HepG2 (cell line): ENCODE data around the gene RRP8. TPM values are rescaled to one million over a fixed set of nuclear protein-coding genes. Genes with fewer than 3 reads are reported as not detected.

ENCODE experiments used
- ATAC-seq: fragments of 200-7000 bp; cut with Tn5 transposase; 3 replicates; pipeline ENCODE4 v1.9.1; 2020; ENCODE audit warnings: mild to moderate bottlenecking, moderate library complexity
- BruUV-seq: library from RNA; stranded (reverse); fragments of 400-500 nt; replicated peaks from 2 replicates; lab custom pipeline; 2021; lab: Mats Ljungman, UMichigan
- CTCF ChIA-PET: fragments of 300-600 bp; formaldehyde crosslinking; extraction: SDS; loops from one replicate; lab custom pipeline; 2021; ENCODE audit warnings: low total read pairs, inconsistent platforms, low intra/inter-chr PET ratio; lab: Yijun Ruan, JAX
- POLR2A ChIA-PET: fragments of 350-600 bp; sonication (Branson Sonifier 250); formaldehyde crosslinking; loops from one replicate; lab custom pipeline; 2020; ENCODE audit warnings: antibody characterized with exemption, inconsistent platforms; lab: Yijun Ruan, JAX
- DNase-seq: peaks from one replicate; pipeline ENCODE4 v3.0.0-alpha.2; 2015; ENCODE audit warnings: low spot score
- FAIRE-seq: peaks from 3 replicates; lab custom pipeline; 2011; peaks lifted over from hg19 to GRCh38; lab: Jason Lieb, UNC
- H2AFZ ChIP-seq: one replicate; pipeline ENCODE4 v1.6.1; 2011; ENCODE audit warnings: low read length, inconsistent platforms
- H3K27ac ChIP-seq: fragments of 300-600 bp; 3 replicates; pipeline ENCODE4 v1.8.0; 2011; ENCODE audit warnings: mixed run types, mild to moderate bottlenecking, mixed read lengths, low read length, inconsistent platforms; ENCODE audit not compliant: insufficient read depth; ENCODE audit errors: extremely low read length
- H3K27me3 ChIP-seq, 2 experiments: fragments of 200-600 bp in 1 of 2; 2 replicates in 1 of 2; 3 replicates in 1 of 2; pipeline versions ENCODE4 v1.6.0 to v1.8.0; 2011; ENCODE audit warnings: low read length in 2 of 2, mild to moderate bottlenecking in 2 of 2, moderate library complexity in 2 of 2, inconsistent platforms in 1 of 2; ENCODE audit not compliant: insufficient read depth in 2 of 2, control insufficient read depth in 1 of 2
- H3K36me3 ChIP-seq, 2 experiments: fragments of 200-600 bp in 1 of 2; replicated peaks in 1 of 2; 2 replicates in 1 of 2; 3 replicates in 1 of 2; pipeline versions ENCODE4 v1.5.1 to v1.8.0; 2011; ENCODE audit warnings: low read length in 2 of 2, inconsistent platforms in 1 of 2; ENCODE audit not compliant: insufficient read depth in 2 of 2, control insufficient read depth in 1 of 2
- H3K4me1 ChIP-seq: 2 replicates; pipeline ENCODE4 v1.5.1; 2012; ENCODE audit warnings: low read length, inconsistent platforms; ENCODE audit not compliant: insufficient read depth
- H3K4me2 ChIP-seq: 2 replicates; pipeline ENCODE4 v1.6.0; 2011; ENCODE audit warnings: low read depth, low read length, inconsistent platforms
- H3K4me3 ChIP-seq, 3 experiments: fragments of 200-600 bp in 1 of 3; sonication (generic), shearing (Covaris generic) in 1 of 3; replicated peaks in 1 of 3; 2 replicates each; pipeline ENCODE4 v1.5.1; 2011 to 2016; ENCODE audit warnings: low read length in 3 of 3, inconsistent platforms in 2 of 3, low read depth in 2 of 3, mild to moderate bottlenecking in 2 of 3, control low read depth in 1 of 3, mixed read lengths in 1 of 3; ENCODE audit not compliant: insufficient read depth in 1 of 3
- H3K79me2 ChIP-seq: one replicate; pipeline ENCODE4 v1.6.1; 2011; ENCODE audit warnings: low read length, inconsistent platforms; ENCODE audit not compliant: insufficient read depth
- H3K9ac ChIP-seq: 2 replicates; pipeline ENCODE4 v1.6.0; 2011; ENCODE audit warnings: mild to moderate bottlenecking, low read depth, low read length, inconsistent platforms; ENCODE audit not compliant: insufficient read depth
- H3K9me3 ChIP-seq: 2 replicates; pipeline ENCODE4 v1.5.1; 2012; ENCODE audit warnings: mild to moderate bottlenecking, low read length
- H4K20me1 ChIP-seq: 2 replicates; pipeline ENCODE4 v1.6.0; 2011; ENCODE audit warnings: inconsistent platforms, mild to moderate bottlenecking, low read length, moderate library complexity; ENCODE audit not compliant: insufficient read depth
- ASH2L ChIP-seq: fragments of 300-600, 200-600 bp; sonication (generic); IDR thresholded peaks from 2 replicates; pipeline ENCODE4 v1.7.0; 2017; ENCODE audit warnings: low read depth, mild to moderate bottlenecking, moderate library complexity, mixed read lengths, low read length; ENCODE audit not compliant: insufficient read length
- EP300 ChIP-seq, 3 experiments: sonication (generic) in 1 of 3; formaldehyde crosslinking in 1 of 3; IDR thresholded peaks; 2 replicates each; pipeline versions ENCODE4 v1.5.1 to v1.6.1; 2011 to 2020; ENCODE audit warnings: low read depth in 2 of 3, low read length in 2 of 3, borderline replicate concordance in 1 of 3, improper control_type of control experiment in 1 of 3, mild to moderate bottlenecking in 1 of 3, missing genetic modification reagents in 1 of 3, moderate library complexity in 1 of 3
- FOXP4 ChIP-seq: sonication (generic); formaldehyde crosslinking; IDR thresholded peaks from 2 replicates; pipeline ENCODE4 v1.4.0; 2020; ENCODE audit warnings: missing genetic modification reagents
- GLMP ChIP-seq: sonication (generic); formaldehyde crosslinking; IDR thresholded peaks from 2 replicates; pipeline ENCODE4 v1.9.0; 2021; ENCODE audit warnings: missing genetic modification reagents, mild to moderate bottlenecking, borderline replicate concordance
- GPN1 ChIP-seq: sonication (generic); formaldehyde crosslinking; IDR thresholded peaks from 2 replicates; pipeline ENCODE4 v1.5.1; 2020; ENCODE audit warnings: missing genetic modification reagents, borderline replicate concordance
- IRF9 ChIP-seq: sonication (generic); formaldehyde crosslinking; IDR thresholded peaks from 2 replicates; pipeline ENCODE4 v1.8.0; 2022; ENCODE audit warnings: missing genetic modification reagents, mild to moderate bottlenecking, borderline replicate concordance
- PAF1 ChIP-seq: IDR thresholded peaks from 2 replicates; pipeline ENCODE4 v1.6.1; 2016; ENCODE audit warnings: missing genetic modification reagents, missing compliant biosample characterization
- PHF20 ChIP-seq: sonication (generic); formaldehyde crosslinking; IDR thresholded peaks from 2 replicates; pipeline ENCODE4 v1.5.0; 2020; ENCODE audit warnings: mild to moderate bottlenecking, missing genetic modification reagents
- SIN3A ChIP-seq: IDR thresholded peaks from 2 replicates; pipeline ENCODE4 v1.6.1; 2011; ENCODE audit warnings: low read depth, mild to moderate bottlenecking, control low read depth, low read length, borderline replicate concordance
- SP2 ChIP-seq: sonication (generic); formaldehyde crosslinking; IDR thresholded peaks from 2 replicates; pipeline ENCODE4 v1.5.1; 2020; ENCODE audit warnings: mild to moderate bottlenecking, missing genetic modification reagents
- STAT5B ChIP-seq: sonication (generic); formaldehyde crosslinking; IDR thresholded peaks from 2 replicates; pipeline ENCODE4 v1.4.0; 2020; ENCODE audit warnings: missing genetic modification reagents
- TEAD2 ChIP-seq: sonication (generic); formaldehyde crosslinking; IDR thresholded peaks from 2 replicates; pipeline ENCODE4 v1.9.0; 2021; ENCODE audit warnings: missing genetic modification reagents
- ZC3H13 ChIP-seq: sonication (generic); formaldehyde crosslinking; IDR thresholded peaks from 2 replicates; pipeline ENCODE4 v1.8.1; 2023; ENCODE audit warnings: mild to moderate bottlenecking, missing genetic modification reagents, moderate library complexity
- ZNF256 ChIP-seq: sonication (generic); formaldehyde crosslinking; conservative IDR thresholded peaks from 2 replicates; pipeline ENCODE4 v1.4.0; 2020; ENCODE audit warnings: missing genetic modification reagents
- ZNF432 ChIP-seq: sonication (generic); formaldehyde crosslinking; IDR thresholded peaks from 2 replicates; pipeline ENCODE4 v1.5.0; 2020; ENCODE audit warnings: missing genetic modification reagents, mild to moderate bottlenecking, borderline replicate concordance
- ZNF556 ChIP-seq: sonication (generic); formaldehyde crosslinking; IDR thresholded peaks from 2 replicates; pipeline ENCODE4 v1.4.0; 2020; ENCODE audit warnings: mild to moderate bottlenecking, missing genetic modification reagents, borderline replicate concordance
- WGBS: methylation state at CpG from one replicate; pipeline ENCODE4 v1.1.6; 2017; ENCODE audit warnings: low lambda C conversion rate; 5-methylcytosine and 5-hydroxymethylcytosine counted together
- in situ Hi-C: cut with HindIII; loops from 2 replicates; pipeline ENCODE4 v1.10.0; 2017; ENCODE audit warnings: low pct_unique_long_range_greater_than_20kb; ENCODE audit not compliant: extremely low pct_ligation_motif_present
- intact Hi-C: fragments of 100-400 bp; cut with micrococcal nuclease; formaldehyde crosslinking; loops from one replicate; pipeline ENCODE4 v1.10.0; 2022; ENCODE audit not compliant: unreplicated experiment
- polyA plus RNA-seq, 8 experiments: library from polyadenylated mRNA; depleted of rRNA in 3 of 8; stranded (reverse) in 7 of 8; unstranded in 1 of 8; fragments of >200 nt; fragmentation: Illumina TruSeq in 4 of 8; extraction: Trizol in 4 of 8; gene quantifications; 2 replicates each; pipeline versions ENCODE4 v1.2.1 to v1.2.3, GENCODE V29; 2011 to 2016; ENCODE audit warnings: low read depth in 4 of 8, missing spikeins in 1 of 8, mixed read lengths in 1 of 8; ENCODE audit not compliant: insufficient read depth in 1 of 8
- total RNA-seq, 5 experiments: library from RNA; depleted of rRNA; stranded (reverse); fragments of >200 nt; fragmentation: Illumina TruSeq; extraction: Trizol; gene quantifications; 2 replicates each; pipeline ENCODE4 v1.2.3, GENCODE V29; 2016; ENCODE audit warnings: low read depth in 1 of 5

Gene RRP8
- total and polyA plus RNA-seq, 2 of the 13 experiments (the other 11 are each of a cell fraction or from before 2014, with no cell fraction given): 7.2 to 21.6 TPM

- no peak for TF ChIP-seq PAF1 (CRISPR knock-in tag)
- TF ChIP-seq ASH2L: no peak
- TF ChIP-seq ZNF556 (CRISPR knock-in tag): no peak
- TF ChIP-seq STAT5B: no peak
- TF ChIP-seq SIN3A: no peak
- no peak for TF ChIP-seq PHF20
These were observed 13.9 kb upstream of the RRP8 start (continued) for GRCh38 chr11:6617315-6617781.

GRCh38 chr11:6616596-6617250 is 13.3 kb upstream of the RRP8 start:
- Histone ChIP-seq H3K27me3 (peaks cover 3 to 16% of the 10 kb centered on the region in 2 experiments; a peak in 4 of 5 replicates), H2AFZ (no peak overlapping the region), H3K9ac (no peak overlapping the region), H3K4me1 (peaks cover 33% of the 10 kb centered on the region), H3K36me3 (peaks cover 2 to 15% of the 10 kb centered on the region in 2 experiments; a peak in 3 of 5 replicates), H3K79me2 (peaks cover 7% of the 10 kb centered on the region), H3K4me3 (no peak overlapping the region), H3K27ac (no peak overlapping the region), H4K20me1 (no peaks in the 10 kb centered on the region), H3K9me3 (no peaks in the 10 kb centered on the region), H3K4me2 (no peak overlapping the region)
- intact Hi-C loops (no loop called here), in situ Hi-C loops (no loop called here)
- DNase-seq (no peak), ATAC-seq (no peak), FAIRE-seq (no peak)
- POLR2A ChIA-PET: interaction anchor here (3.1 kb wide), 1 partner anchor 10 kb away, joined by 36 read pairs; no protein-coding TSS in a partner anchor
- CTCF ChIA-PET: no interaction called here
- TF ChIP-seq ZNF256 (CRISPR knock-in tag) (no peak), TEAD2 (CRISPR knock-in tag) (no peak), EP300 (IDR thresholded peaks at IDR 0.05; ENCODE audit: low read depth in 2 of 2, low read length in 2 of 2) (no peak), EP300 (CRISPR knock-in tag; IDR thresholded peaks at IDR 0.05; ENCODE audit: borderline replicate concordance) (no peak), GLMP (CRISPR knock-in tag) (no peak), IRF9 (CRISPR knock-in tag) (no peak), FOXP4 (CRISPR knock-in tag) (no peak), ZNF432 (CRISPR knock-in tag) (no peak), ZC3H13 (CRISPR knock-in tag) (no peak), GPN1 (no peak), SP2 (CRISPR knock-in tag) (no peak)
- no TSS peak for BruUV-seq
- 95% methylated on average over 13 of the region's 14 CpGs for WGBS
